Activated CD4-positive, alpha-beta memory T cell treated with anti-CD3 and anti-CD28 coated beads for 36 hours (primary cell): ENCODE results near the gene IFNA1. TPM values are rescaled to one million over a fixed set of nuclear protein-coding genes. Genes with fewer than 3 reads are reported as not detected.

Source experiments
- CTCF ChIA-PET: fragments of 350-600 bp; sonication (Branson Sonifier 250); formaldehyde crosslinking; loops from one replicate; lab custom pipeline; 2021; ENCODE audit warnings: antibody characterized with exemption, inconsistent platforms; lab: Charles Lee
- POLR2A ChIA-PET: fragments of 350-600 bp; sonication (Branson Sonifier 250); formaldehyde crosslinking; loops from one replicate; lab custom pipeline; 2021; ENCODE audit warnings: antibody characterized with exemption; lab: Charles Lee
- DNase-seq: peaks from one replicate; pipeline ENCODE4 v3.0.0-alpha.2; 2020
- H3K27ac Mint-ChIP-seq: one replicate; pipeline ENCODE4 v1.8.0; 2021; ENCODE audit warnings: mixed read lengths
- H3K27me3 Mint-ChIP-seq: one replicate; pipeline ENCODE4 v1.8.0; 2021; ENCODE audit warnings: mixed read lengths
- H3K36me3 Mint-ChIP-seq: one replicate; pipeline ENCODE4 v1.8.0; 2021; ENCODE audit warnings: mixed read lengths
- H3K4me1 Mint-ChIP-seq: one replicate; pipeline ENCODE4 v1.8.0; 2021; ENCODE audit warnings: low read depth, mixed read lengths
- H3K4me3 Mint-ChIP-seq: one replicate; pipeline ENCODE4 v1.8.0; 2021; ENCODE audit warnings: mild to moderate bottlenecking, mixed read lengths
- H3K9me3 Mint-ChIP-seq: one replicate; pipeline ENCODE4 v1.8.0; 2021; ENCODE audit warnings: mixed read lengths
- intact Hi-C: fragments of 100-400 bp; cut with micrococcal nuclease; formaldehyde crosslinking; loops from one replicate; pipeline ENCODE4 v1.15.1; 2023
- total RNA-seq, 2 experiments: library from RNA; stranded (reverse); gene quantifications; one replicate each; pipeline ENCODE4 v1.2.3, GENCODE V29; 2021

IFNA1 gene
- not detected for total RNA-seq

GRCh38 chr9:21440139-21440538, at the start of gene IFNA1:
Gene IFNA1, plus strand, starts transcription at chr9:21440439. Its CDS starts 69 bp downstream, at chr9:21440508.
- Mint-ChIP-seq H3K9me3 (no peaks in the 10 kb centered on the region), H3K4me1 (peaks cover 10% of the 10 kb centered on the region), H3K27ac (no peak within 1 kb of the TSS), H3K27me3 (peaks cover 3% of the 10 kb centered on the region), H3K4me3 (no peak within 1 kb of the TSS), H3K36me3 (no peaks in the 10 kb centered on the region)
- ChIA-PET CTCF (interaction anchor here (0.9 to 1.4 kb wide), 2 partner anchors 26 to 114 kb away, joined by 3 to 5 read pairs; no protein-coding TSS in a partner anchor), POLR2A (no interaction called here)
- intact Hi-C loops, result no loop called here
- no peak for DNase-seq

GRCh38 chr9:21392270-21392669, 48.0 kb upstream of the IFNA1 start:
- H3K27ac Mint-ChIP-seq, result no peak overlapping the region
- no peaks in the 10 kb centered on the region for H3K36me3 Mint-ChIP-seq
- peaks cover 11% of the 10 kb centered on the region for H3K4me1 Mint-ChIP-seq
- DNase-seq, result no peak
- H3K4me3 Mint-ChIP-seq, result no peak overlapping the region
- peaks cover 52% of the 10 kb centered on the region for H3K27me3 Mint-ChIP-seq
- intact Hi-C loops, result loop anchor here (10.0 kb wide), 2 partner anchors 157 to 197 kb away; no protein-coding TSS in a partner anchor
- CTCF ChIA-PET, result interaction anchor here (0.7 to 2.5 kb wide), 9 partner anchors 9 to 140 kb away, joined by 3 to 12 read pairs (median 4); partner anchors contain the start of gene KLHL9
- no peaks in the 10 kb centered on the region for H3K9me3 Mint-ChIP-seq
- POLR2A ChIA-PET, result interaction anchor here (0.9 kb wide), 1 partner anchor 58 kb away, joined by 3 read pairs; the partner anchor contains the start of gene KLHL9

- Mint-ChIP-seq H3K27me3 (peaks cover 54% of the 10 kb centered on the region), H3K36me3 (no peaks in the 10 kb centered on the region), H3K9me3 (peaks cover 2% of the 10 kb centered on the region), H3K4me1 (peaks cover 11% of the 10 kb centered on the region), H3K4me3 (peak overlapping the region; percentile 66), H3K27ac (no peak overlapping the region)
- CTCF ChIA-PET, result interaction anchor here (0.6 to 4.0 kb wide), 48 partner anchors 8 to 733 kb away, joined by 3 to 74 read pairs (median 4); partner anchors contain the start of genes IFNA8 and KLHL9
- POLR2A ChIA-PET, result interaction anchor here (1.2 kb wide), 2 partner anchors 67 to 70 kb away, joined by 3 to 4 read pairs; no protein-coding TSS in a partner anchor
- intact Hi-C loops, result loop anchor here (1.0 to 10.0 kb wide), 5 partner anchors 39 to 393 kb away; no protein-coding TSS in a partner anchor
- peak; percentile 64 for DNase-seq
Measured at GRCh38 chr9:21395778-21396717, 44.2 kb upstream of the IFNA1 start.

- Mint-ChIP-seq H3K27ac (no peak overlapping the region), H3K4me1 (peaks cover 16% of the 10 kb centered on the region), H3K4me3 (no peak overlapping the region), H3K27me3 (peaks cover 54% of the 10 kb centered on the region), H3K36me3 (no peaks in the 10 kb centered on the region), H3K9me3 (peaks cover 2% of the 10 kb centered on the region)
- ChIA-PET CTCF (interaction anchor here (1.2 to 2.2 kb wide), 6 partner anchors 28 to 75 kb away, joined by 3 to 13 read pairs (median 6); no protein-coding TSS in a partner anchor), POLR2A (no interaction called here)
- intact Hi-C loops, result loop anchor here (10.0 kb wide), 2 partner anchors 164 to 204 kb away; no protein-coding TSS in a partner anchor
- no peak for DNase-seq
Measured at GRCh38 chr9:21398955-21399489, 41.2 kb upstream of the IFNA1 start.

- H3K4me1 Mint-ChIP-seq, result peaks cover 16% of the 10 kb centered on the region
- peaks cover 2% of the 10 kb centered on the region for H3K9me3 Mint-ChIP-seq
- POLR2A ChIA-PET, result no interaction called here
- H3K27me3 Mint-ChIP-seq, result peaks cover 57% of the 10 kb centered on the region
- no peaks in the 10 kb centered on the region for H3K36me3 Mint-ChIP-seq
- CTCF ChIA-PET, result no interaction called here
- intact Hi-C loops, result loop anchor here (10.0 kb wide), 2 partner anchors 165 to 205 kb away; no protein-coding TSS in a partner anchor
- H3K4me3 Mint-ChIP-seq, result no peak overlapping the region
- H3K27ac Mint-ChIP-seq, result no peak overlapping the region
- DNase-seq, result no peak
Measured at GRCh38 chr9:21399956-21400355, 40.3 kb upstream of the IFNA1 start.

- peak overlapping the region; percentile 41 for H3K4me3 Mint-ChIP-seq
- POLR2A ChIA-PET, result no interaction called here
- no peaks in the 10 kb centered on the region for H3K36me3 Mint-ChIP-seq
- CTCF ChIA-PET, result interaction anchor here (0.9 to 2.6 kb wide), 5 partner anchors 9 to 77 kb away, joined by 3 to 15 read pairs (median 5); no protein-coding TSS in a partner anchor
- H3K9me3 Mint-ChIP-seq, result peaks cover 2% of the 10 kb centered on the region
- peaks cover 48% of the 10 kb centered on the region for H3K27me3 Mint-ChIP-seq
- DNase-seq, result peak; percentile 28
- intact Hi-C loops, result no loop called here
- no peak overlapping the region for H3K27ac Mint-ChIP-seq
- peaks cover 5% of the 10 kb centered on the region for H3K4me1 Mint-ChIP-seq
Measured at GRCh38 chr9:21402386-21403251, 37.6 kb upstream of the IFNA1 start.

- no peak overlapping the region for H3K4me3 Mint-ChIP-seq
- intact Hi-C loops, result no loop called here
- POLR2A ChIA-PET, result no interaction called here
- no peak for DNase-seq
- peaks cover 2% of the 10 kb centered on the region for H3K9me3 Mint-ChIP-seq
- CTCF ChIA-PET, result interaction anchor here (2.3 to 2.6 kb wide), 2 partner anchors 30 to 78 kb away, joined by 8 to 15 read pairs; no protein-coding TSS in a partner anchor
- peaks cover 5% of the 10 kb centered on the region for H3K4me1 Mint-ChIP-seq
- H3K27me3 Mint-ChIP-seq, result peaks cover 35% of the 10 kb centered on the region
- H3K36me3 Mint-ChIP-seq, result no peaks in the 10 kb centered on the region
- H3K27ac Mint-ChIP-seq, result no peak overlapping the region
Measured at GRCh38 chr9:21404146-21404545, 36.1 kb upstream of the IFNA1 start.

GRCh38 chr9:21408817-21409216, 31.4 kb upstream of the IFNA1 start, which contains the start of gene IFNA8:
Gene IFNA8, plus strand, starts transcription at chr9:21409117. Its CDS starts 60 bp downstream, at chr9:21409177.
- DNase-seq, result no peak
- intact Hi-C loops, result no loop called here
- no peak within 1 kb of the TSS for H3K27ac Mint-ChIP-seq
- peaks cover 23% of the 10 kb centered on the region for H3K27me3 Mint-ChIP-seq
- ChIA-PET POLR2A (no interaction called here), CTCF (interaction anchor here (1.0 to 2.3 kb wide), 4 partner anchors 11 to 157 kb away, joined by 3 to 9 read pairs (median 5); no protein-coding TSS in a partner anchor)
- no peaks in the 10 kb centered on the region for H3K9me3 Mint-ChIP-seq
- H3K4me1 Mint-ChIP-seq, result no peaks in the 10 kb centered on the region
- no peaks in the 10 kb centered on the region for H3K36me3 Mint-ChIP-seq
- no peak within 1 kb of the TSS for H3K4me3 Mint-ChIP-seq

GRCh38 chr9:21412107-21412506, 28.1 kb upstream of the IFNA1 start:
- Mint-ChIP-seq H3K36me3 (no peaks in the 10 kb centered on the region), H3K9me3 (no peaks in the 10 kb centered on the region), H3K4me1 (no peaks in the 10 kb centered on the region), H3K27ac (no peak overlapping the region), H3K4me3 (no peak overlapping the region), H3K27me3 (peaks cover 14% of the 10 kb centered on the region)
- POLR2A ChIA-PET, result no interaction called here
- no peak for DNase-seq
- intact Hi-C loops, result no loop called here
- CTCF ChIA-PET, result interaction anchor here (0.9 to 1.3 kb wide), 3 partner anchors 16 to 86 kb away, joined by 4 read pairs; no protein-coding TSS in a partner anchor

- no peak for DNase-seq
- Mint-ChIP-seq H3K27me3 (peaks cover 14% of the 10 kb centered on the region), H3K36me3 (no peaks in the 10 kb centered on the region), H3K4me1 (no peaks in the 10 kb centered on the region), H3K27ac (no peak overlapping the region), H3K9me3 (no peaks in the 10 kb centered on the region), H3K4me3 (no peak overlapping the region)
- intact Hi-C loops, result no loop called here
- CTCF ChIA-PET, result interaction anchor here (0.6 to 1.3 kb wide), 4 partner anchors 12 to 87 kb away, joined by 3 to 4 read pairs (median 4); no protein-coding TSS in a partner anchor
- POLR2A ChIA-PET, result no interaction called here
Measured at GRCh38 chr9:21413151-21413550, 27.1 kb upstream of the IFNA1 start.

GRCh38 chr9:21413624-21414023, 26.6 kb upstream of the IFNA1 start:
- intact Hi-C loops, result no loop called here
- Mint-ChIP-seq H3K4me3 (no peak overlapping the region), H3K27me3 (peaks cover 14% of the 10 kb centered on the region), H3K36me3 (no peaks in the 10 kb centered on the region), H3K4me1 (no peaks in the 10 kb centered on the region), H3K9me3 (no peaks in the 10 kb centered on the region), H3K27ac (no peak overlapping the region)
- DNase-seq, result peak; percentile 20
- POLR2A ChIA-PET, result no interaction called here
- CTCF ChIA-PET, result interaction anchor here (0.6 to 2.4 kb wide), 3 partner anchors 18 to 87 kb away, joined by 3 to 8 read pairs (median 4); no protein-coding TSS in a partner anchor
